ENCODE measurements around the gene LUC7L3. TPM values are rescaled to one million over a fixed set of nuclear protein-coding genes. Genes with fewer than 3 reads are reported as not detected.

Gene LUC7L3
- total RNA-seq: 86.1 and 105 TPM in 2 replicates
- long read RNA-seq, partial matches to known transcripts: 41 of 50 reads
- long read RNA-seq, other reads (novel, unspliced or antisense): 9 of 50 reads

- TF ChIP-seq, protein P1, sequence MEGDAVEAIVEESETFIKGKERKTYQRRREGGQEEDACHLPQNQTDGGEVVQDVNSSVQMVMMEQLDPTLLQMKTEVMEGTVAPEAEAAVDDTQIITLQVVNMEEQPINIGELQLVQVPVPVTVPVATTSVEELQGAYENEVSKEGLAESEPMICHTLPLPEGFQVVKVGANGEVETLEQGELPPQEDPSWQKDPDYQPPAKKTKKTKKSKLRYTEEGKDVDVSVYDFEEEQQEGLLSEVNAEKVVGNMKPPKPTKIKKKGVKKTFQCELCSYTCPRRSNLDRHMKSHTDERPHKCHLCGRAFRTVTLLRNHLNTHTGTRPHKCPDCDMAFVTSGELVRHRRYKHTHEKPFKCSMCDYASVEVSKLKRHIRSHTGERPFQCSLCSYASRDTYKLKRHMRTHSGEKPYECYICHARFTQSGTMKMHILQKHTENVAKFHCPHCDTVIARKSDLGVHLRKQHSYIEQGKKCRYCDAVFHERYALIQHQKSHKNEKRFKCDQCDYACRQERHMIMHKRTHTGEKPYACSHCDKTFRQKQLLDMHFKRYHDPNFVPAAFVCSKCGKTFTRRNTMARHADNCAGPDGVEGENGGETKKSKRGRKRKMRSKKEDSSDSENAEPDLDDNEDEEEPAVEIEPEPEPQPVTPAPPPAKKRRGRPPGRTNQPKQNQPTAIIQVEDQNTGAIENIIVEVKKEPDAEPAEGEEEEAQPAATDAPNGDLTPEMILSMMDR (IDR thresholded peaks at IDR 0.05): no peak
- Mint-ChIP-seq H3K4me3 (ENCODE audit: unreplicated experiment) (peak within 1 kb of the TSS; percentile 95), H3K27ac (ENCODE audit: unreplicated experiment) (peak within 1 kb of the TSS; percentile 99), H3K36me3 (ENCODE audit: unreplicated experiment) (no peaks in the 10 kb centered on the region), H3K4me1 (ENCODE audit: unreplicated experiment) (peaks cover 35% of the 10 kb centered on the region), H3K27me3 (ENCODE audit: unreplicated experiment) (no peaks in the 10 kb centered on the region), H3K9me3 (ENCODE audit: unreplicated experiment) (no peaks in the 10 kb centered on the region)
- peak; percentile 98 for DNase-seq (ENCODE audit: extremely low spot score, unreplicated experiment)
These were observed at the start of gene LUC7L3 for GRCh38 chr17:50719144-50719923. Gene LUC7L3, plus strand, starts transcription at chr17:50719603. Its CDS starts 130 bp downstream, at chr17:50719733.

DNA sequence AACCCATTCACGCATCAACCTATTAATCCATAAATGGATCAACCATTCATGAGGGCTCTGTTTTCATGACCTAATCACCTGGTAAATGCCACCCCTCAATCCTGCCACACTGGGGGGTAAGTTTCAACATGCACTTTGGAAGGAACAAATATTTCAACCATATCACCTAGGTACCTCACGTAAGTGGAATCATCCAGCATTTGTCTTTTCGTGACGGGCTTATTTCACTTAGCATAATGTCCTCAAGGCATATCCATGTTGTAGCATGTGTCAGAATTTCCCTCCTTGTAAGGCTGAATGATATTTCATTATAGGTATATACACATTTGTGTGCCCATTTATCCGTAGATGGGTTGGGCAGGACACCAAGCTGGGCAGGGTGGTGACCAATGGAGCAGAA, 47.3 kb upstream of the LUC7L3 start:
- no peaks in the 10 kb centered on the region for H3K9me3 Mint-ChIP-seq (ENCODE audit: unreplicated experiment)
- H3K27me3 Mint-ChIP-seq (ENCODE audit: unreplicated experiment): no peaks in the 10 kb centered on the region
- TF ChIP-seq, protein P1 (IDR thresholded peaks at IDR 0.05): no peak
- H3K4me3 Mint-ChIP-seq (ENCODE audit: unreplicated experiment): no peak overlapping the region
- H3K4me1 Mint-ChIP-seq (ENCODE audit: unreplicated experiment): peaks cover 13% of the 10 kb centered on the region
- H3K36me3 Mint-ChIP-seq (ENCODE audit: unreplicated experiment): no peaks in the 10 kb centered on the region
- H3K27ac Mint-ChIP-seq (ENCODE audit: unreplicated experiment): no peak overlapping the region
- no peak for DNase-seq (ENCODE audit: extremely low spot score, unreplicated experiment)

- no peak for DNase-seq (ENCODE audit: extremely low spot score, unreplicated experiment)
- H3K4me1 Mint-ChIP-seq (ENCODE audit: unreplicated experiment): peaks cover 7% of the 10 kb centered on the region
- H3K36me3 Mint-ChIP-seq (ENCODE audit: unreplicated experiment): no peaks in the 10 kb centered on the region
- H3K9me3 Mint-ChIP-seq (ENCODE audit: unreplicated experiment): no peaks in the 10 kb centered on the region
- no peaks in the 10 kb centered on the region for H3K27me3 Mint-ChIP-seq (ENCODE audit: unreplicated experiment)
- H3K27ac Mint-ChIP-seq (ENCODE audit: unreplicated experiment): no peak overlapping the region
- TF ChIP-seq, protein P1 (IDR thresholded peaks at IDR 0.05): no peak
- no peak overlapping the region for H3K4me3 Mint-ChIP-seq (ENCODE audit: unreplicated experiment)
These were observed 46.4 kb upstream of the LUC7L3 start for GRCh38 chr17:50672831-50673551.

GRCh38 chr17:50675190-50675589, 44.2 kb upstream of the LUC7L3 start:
- Mint-ChIP-seq H3K27me3 (ENCODE audit: unreplicated experiment) (no peaks in the 10 kb centered on the region), H3K36me3 (ENCODE audit: unreplicated experiment) (no peaks in the 10 kb centered on the region), H3K27ac (ENCODE audit: unreplicated experiment) (no peak overlapping the region), H3K4me3 (ENCODE audit: unreplicated experiment) (no peak overlapping the region), H3K9me3 (ENCODE audit: unreplicated experiment) (no peaks in the 10 kb centered on the region), H3K4me1 (ENCODE audit: unreplicated experiment) (peaks cover 4% of the 10 kb centered on the region)
- TF ChIP-seq, protein P1 (IDR thresholded peaks at IDR 0.05): no peak
- DNase-seq (ENCODE audit: extremely low spot score, unreplicated experiment): no peak

GRCh38 chr17:50675627-50676026, 43.8 kb upstream of the LUC7L3 start:
- H3K9me3 Mint-ChIP-seq (ENCODE audit: unreplicated experiment): no peaks in the 10 kb centered on the region
- no peaks in the 10 kb centered on the region for H3K36me3 Mint-ChIP-seq (ENCODE audit: unreplicated experiment)
- no peak overlapping the region for H3K4me3 Mint-ChIP-seq (ENCODE audit: unreplicated experiment)
- H3K27ac Mint-ChIP-seq (ENCODE audit: unreplicated experiment): no peak overlapping the region
- no peaks in the 10 kb centered on the region for H3K27me3 Mint-ChIP-seq (ENCODE audit: unreplicated experiment)
- TF ChIP-seq, protein P1 (IDR thresholded peaks at IDR 0.05): no peak
- DNase-seq (ENCODE audit: extremely low spot score, unreplicated experiment): no peak
- H3K4me1 Mint-ChIP-seq (ENCODE audit: unreplicated experiment): peaks cover 4% of the 10 kb centered on the region

All from osteocyte (in vitro differentiated cells).